Fibroblast of peridontal ligament (primary cell): ENCODE measurements around the gene ADAMTS10.
A peak's percentile ranks its signal among the peaks of the same experiment; 100 is the strongest.
"Not testable (repeated sequence)": the region's sequence is repeated elsewhere in the genome, so short reads cannot be mapped to it uniquely, and the experiment has no call there.

Experiments
- DNase-seq: peaks from one replicate; pipeline ENCODE4 v3.0.0-alpha.2; 2010; ENCODE audit errors: extremely low read depth

The ADAMTS10 gene

DNA sequence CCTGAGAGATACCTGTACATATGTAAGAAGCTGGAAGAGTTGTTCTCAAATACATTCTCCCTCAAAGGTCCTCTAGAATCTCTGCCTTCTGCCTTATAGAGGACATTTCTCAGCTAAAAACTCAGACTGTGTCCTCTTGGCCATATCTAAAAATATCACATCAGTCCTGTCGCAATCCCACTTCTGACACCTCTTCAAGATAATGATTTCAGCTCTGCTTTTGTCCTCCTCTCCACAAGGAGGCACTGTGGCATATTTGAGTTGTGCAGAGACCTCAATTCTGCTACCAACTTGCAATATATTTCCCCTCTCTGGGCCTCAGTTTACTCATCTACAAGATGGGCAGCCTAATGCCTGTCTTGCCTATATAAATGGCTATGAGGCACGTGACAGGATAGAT is 16.6 kb downstream of the ADAMTS10 start:
- DNase-seq, result no peak

GRCh38 chr19:8592231-8593009 is 18.1 kb downstream of the ADAMTS10 start:
- peak; percentile 51 for DNase-seq

GRCh38 chr19:8589177-8589714 is 21.3 kb downstream of the ADAMTS10 start:
- DNase-seq, result no peak

DNA sequence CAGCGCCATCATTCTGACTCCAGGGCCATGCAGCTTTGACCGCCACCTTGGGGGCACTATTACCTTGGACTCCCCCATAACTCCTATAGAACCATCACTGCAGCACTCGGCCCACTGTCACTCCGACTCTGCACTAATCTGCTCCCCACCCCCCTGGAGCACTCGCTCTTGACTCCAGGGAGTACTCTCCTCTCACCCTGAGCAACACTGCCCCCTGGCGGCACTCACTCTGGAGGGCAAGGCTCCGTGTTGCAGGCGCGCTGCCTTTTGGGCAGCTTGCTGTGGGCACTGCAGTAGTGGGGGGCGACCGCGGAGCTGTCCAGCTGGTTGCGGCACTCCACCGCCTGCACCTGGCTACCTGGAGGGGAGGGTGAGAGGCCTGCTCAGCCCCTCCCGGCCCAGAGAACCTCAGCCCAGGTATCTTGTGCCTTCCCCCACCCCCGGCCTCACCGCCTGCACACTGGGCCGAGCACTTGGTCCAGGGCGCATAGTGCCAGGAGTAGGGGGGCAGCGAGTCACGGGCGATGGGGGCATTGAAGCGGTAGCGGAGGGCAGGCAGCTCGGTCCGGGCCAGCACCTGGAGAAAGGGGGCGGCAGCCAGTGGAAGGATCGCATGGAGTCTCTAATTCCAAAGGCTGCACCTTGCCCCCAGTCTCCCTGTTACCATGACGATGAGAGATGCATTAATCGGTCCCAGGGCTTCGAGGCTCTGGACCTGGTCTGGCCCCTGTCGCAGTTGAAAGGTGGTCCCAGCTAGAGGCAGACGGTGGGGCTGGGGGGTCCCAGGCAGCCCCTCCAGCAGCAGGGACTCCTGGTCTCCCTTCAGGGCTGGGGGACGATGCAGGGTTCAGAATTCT is 24.4 kb downstream of the ADAMTS10 start:
- DNase-seq, result no peak

GRCh38 chr19:8584965-8585893 is 25.3 kb downstream of the ADAMTS10 start:
- DNase-seq, result no peak

DNA sequence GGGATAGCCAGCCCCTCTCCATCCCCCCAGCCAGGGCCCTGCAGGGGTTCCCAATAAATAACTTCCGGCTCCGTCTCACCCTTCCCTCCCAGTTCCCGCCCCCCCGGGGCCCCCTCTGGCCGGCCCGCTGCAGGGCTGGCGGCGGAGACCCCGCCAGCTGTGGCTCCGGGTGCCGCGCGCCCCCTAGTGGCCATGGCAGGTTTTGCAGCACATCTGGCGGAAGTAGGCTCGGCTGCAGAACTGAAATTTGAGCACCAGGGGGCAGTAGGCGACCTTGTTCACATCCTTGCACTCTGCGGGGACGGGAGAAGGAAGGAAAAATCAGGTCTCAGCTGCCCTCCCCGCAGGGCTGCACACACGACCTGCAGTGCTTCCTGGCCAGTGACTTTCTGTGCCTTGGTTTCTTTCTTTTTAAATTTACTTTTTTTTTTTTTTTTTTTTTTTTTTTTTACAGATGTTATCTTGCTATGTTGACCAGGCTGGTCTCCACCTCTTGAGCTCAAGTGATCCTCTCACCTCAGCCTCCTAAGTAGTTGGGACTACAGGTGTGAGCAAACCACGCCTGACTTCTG is 29.7 kb downstream of the ADAMTS10 start:
- DNase-seq, result peak; percentile 67

DNA sequence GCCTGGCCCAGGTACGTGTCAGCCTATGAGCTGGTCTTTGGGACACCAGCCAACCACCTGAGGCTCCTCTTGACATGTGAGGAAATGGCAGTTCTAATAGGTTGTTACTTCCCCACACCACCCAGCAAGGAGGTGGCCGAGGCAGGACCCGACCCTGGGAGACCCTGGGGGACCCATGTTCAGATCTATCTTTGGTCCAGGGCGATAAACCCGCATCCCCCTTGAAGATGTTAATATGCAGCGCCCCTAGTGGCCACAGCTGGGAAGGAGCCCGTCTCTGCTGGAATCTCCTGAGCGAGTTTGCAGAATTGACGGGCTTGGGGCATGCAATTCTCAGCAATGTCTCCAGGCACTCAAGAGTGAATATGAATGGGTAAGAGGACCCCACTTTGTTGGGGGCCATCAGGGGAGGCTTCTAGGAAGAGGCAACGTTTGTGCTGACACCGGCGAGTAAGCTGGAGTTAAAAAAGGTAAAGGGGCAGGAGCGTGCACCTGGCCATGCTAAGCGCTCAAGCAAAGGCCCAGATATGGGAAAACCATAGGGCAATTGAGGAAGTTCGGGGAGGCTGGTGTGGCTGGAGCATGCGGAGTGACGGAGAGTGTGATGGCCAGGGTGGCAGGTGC is 31.8 kb downstream of the ADAMTS10 start:
- DNase-seq, result peak; percentile 59

GRCh38 chr19:8577741-8578140 is 32.8 kb downstream of the ADAMTS10 start:
- DNase-seq, result no peak

DNA sequence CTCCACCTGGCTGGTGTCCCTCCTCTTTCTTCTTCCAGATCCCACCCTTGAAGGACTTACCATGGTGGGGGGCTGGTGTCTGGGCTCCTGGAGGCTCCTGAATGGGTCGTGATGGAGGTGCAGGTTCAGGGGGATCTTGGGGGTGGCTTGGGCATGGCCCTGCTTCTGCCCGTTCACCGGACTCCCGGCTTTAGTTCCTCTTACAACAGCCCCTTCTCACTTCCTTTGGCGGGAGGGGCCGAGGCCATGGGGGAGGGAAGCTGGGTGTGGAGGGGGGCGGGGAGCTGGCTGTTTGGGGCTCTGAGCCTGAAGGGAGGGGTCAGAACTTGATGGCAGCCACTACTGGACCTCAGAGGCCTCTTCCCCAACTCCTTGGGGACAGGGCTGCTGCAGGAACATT is 33.3 kb downstream of the ADAMTS10 start, which contains the start of gene MYO1F:
Gene MYO1F, minus strand, starts transcription at position 196 of the 400 bp plus-strand sequence. Its CDS starts 133 bp downstream, at position 63.
- DNase-seq, result no peak

DNA sequence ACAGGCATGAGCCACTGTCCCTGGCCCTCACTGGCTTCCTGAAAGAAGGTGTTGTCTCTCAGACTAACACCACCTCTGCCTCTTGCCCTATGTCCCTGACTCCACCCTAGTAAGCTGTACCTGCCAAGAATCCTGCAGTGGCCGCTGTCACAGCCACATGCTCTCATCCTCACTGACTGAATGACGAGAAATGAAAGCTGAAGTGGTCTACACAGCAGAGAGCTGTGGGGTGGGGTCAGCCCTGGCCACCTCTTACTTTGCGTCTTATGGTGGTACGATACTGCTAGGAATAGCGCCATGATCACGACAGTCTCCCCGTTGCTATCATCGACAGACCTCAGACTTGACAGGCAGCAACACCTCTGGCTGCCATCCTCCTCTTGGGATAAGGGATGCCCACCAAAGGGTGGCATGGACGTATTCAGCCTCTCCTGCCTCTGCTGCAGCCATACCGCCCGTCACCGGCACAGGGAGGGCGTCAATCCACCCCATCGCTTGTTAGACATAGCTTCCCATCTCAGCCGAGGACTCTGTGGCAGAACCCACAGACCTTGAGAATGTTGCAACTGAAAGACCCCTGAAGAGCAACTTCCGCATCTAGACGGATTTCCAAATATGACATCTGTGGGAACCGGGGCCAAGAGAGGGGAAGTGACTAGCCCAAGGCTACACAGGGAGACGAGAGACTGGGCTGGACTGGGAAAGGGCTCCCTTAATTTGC is 34.1 kb downstream of the ADAMTS10 start:
- DNase-seq, result no peak

DNA sequence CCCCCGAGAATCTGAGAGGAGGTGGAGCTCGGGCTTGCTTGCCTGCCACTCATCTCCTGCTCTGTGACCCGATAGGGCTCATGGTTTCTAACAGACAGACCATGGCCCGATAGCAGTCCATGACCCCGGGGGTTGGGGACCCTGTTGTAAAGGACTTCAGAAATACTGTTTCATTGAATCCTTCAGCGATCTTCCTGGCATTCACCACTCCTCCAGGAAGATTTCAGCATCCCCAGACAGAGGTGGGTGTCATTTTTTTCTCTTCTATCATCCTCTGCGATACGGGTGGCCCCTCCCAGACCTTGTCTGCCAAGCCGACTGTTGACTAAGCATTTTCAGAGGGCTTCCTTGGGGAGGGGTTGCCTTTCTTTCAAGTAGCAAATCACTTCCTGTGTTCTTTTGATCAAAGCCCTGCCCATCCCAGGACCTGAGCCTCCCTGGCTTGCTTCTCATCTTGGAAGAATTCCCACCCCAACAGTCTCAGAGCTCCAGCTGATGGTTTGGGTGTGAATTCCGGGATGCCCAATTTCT is 35.0 kb downstream of the ADAMTS10 start:
- no peak for DNase-seq

DNA sequence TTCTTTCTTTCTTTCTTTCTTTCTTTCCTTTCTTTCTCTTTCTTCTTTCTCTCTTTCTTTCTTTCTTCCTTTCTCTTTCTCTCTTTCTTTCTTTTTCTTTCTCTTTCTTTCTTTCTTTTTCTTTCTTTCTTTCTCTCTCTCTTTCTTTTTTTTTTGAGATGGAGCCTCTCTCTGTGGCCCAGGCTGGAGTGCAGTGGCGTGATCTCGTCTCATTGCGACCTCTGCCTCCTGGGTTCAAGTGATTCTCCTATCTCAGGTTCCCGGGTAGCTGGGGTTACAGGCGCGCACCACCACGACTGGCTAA is 35.9 kb downstream of the ADAMTS10 start:
- not testable (repeated sequence) for DNase-seq

DNA sequence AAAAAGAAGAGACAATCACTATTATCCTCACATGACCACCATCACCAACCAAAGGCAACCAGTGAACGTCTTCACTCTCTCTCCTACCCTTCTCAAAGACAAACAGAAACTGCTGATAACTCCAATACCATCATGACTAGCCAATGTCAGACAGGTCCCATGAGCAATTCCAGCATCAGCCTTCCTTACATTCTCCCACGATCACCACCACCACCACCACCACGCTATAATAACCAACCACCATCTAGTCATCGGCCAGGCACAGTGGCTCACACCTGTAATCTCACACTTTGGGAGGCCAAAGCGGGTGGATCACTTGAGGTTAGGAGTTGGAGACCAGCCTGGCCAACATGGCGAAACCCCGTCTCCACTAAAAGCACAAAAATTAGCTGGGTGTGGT is 37.2 kb downstream of the ADAMTS10 start:
- DNase-seq, result no peak

DNA sequence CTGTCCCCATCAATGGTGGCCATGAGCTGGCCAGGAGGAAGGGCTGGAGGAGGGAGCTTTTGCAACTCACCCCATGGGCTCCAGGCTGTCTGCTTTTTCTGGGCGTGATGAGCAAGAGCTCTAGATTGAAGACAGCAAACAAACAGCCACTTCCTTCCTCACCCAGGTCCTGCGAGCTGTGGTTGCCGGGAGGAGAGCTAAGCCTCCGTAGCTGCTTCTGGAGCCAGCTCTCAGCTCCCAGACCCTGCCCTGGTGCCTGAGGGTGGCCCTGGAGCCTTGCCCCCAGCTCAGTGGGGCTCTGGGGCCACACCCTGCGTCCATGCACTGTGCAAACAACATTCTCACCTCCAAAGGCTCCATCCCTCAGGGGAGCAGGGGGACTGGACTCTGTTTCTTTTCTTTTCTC is 39.5 kb downstream of the ADAMTS10 start:
- DNase-seq, result no peak

DNA sequence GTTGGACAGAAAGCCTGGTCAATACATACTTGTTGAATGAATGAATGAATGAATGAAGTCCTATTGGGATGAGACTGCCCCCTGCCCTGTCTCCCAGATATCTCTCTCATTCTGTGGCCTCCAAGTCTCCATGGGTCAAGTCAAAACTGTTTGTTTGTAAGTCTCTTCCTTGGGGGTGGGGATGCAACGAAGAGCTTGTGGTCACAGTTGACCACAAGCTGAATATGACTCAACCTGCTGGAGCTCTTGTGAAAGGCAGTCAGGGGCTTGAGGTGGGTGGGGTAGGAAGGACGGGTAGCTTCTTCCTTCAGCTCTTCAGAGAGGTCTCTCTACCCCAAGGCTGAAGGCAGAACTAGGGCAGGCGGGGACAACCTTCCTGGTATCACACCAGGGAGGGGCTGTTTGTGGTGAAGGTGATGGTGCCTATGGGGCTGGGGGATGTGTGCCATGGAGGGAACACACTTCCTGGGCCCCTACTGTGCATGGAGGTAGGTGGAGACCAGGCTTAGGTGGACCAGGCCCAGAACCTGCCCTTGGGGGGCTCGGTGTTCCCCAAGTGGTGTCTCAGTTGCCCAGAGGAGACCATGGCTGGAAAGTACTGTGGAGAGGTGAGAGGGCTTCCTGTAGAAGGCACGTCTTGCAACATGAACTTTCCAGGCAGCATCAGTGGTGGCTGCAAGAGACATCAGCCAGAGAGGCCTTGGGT is 41.3 kb downstream of the ADAMTS10 start:
- peak; percentile 87 for DNase-seq

DNA sequence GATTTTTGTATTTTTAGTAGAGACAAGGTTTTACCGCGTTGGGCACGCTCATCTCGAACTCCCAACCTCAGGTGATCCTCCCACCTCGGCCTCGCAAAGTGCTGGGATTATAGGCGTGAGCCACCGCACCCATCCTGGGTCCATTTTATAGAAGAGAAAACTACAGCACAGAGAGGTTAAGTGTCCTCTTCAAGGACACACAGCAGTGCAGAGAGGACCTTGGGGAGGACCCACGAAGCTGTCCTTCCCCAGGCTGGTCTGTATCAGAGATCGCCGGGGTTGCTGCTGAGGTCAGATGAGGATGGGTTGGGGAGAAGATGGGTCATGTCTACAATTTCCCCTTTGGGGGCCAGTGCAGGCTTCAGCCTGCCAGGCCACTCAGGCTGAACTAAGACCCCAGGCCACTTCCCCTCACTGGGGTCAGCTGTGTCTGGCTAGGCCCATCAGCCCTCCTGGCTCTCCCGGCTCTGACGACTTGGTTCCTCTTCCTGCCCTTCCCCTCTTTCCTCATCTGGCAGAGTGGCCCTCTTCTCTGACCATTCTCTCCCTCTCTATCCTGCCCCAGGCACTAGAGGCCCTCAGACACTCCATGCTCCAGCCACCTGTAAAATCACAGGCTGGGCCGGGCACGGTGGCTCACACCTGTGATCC is 42.9 kb downstream of the ADAMTS10 start:
- no peak for DNase-seq

DNA sequence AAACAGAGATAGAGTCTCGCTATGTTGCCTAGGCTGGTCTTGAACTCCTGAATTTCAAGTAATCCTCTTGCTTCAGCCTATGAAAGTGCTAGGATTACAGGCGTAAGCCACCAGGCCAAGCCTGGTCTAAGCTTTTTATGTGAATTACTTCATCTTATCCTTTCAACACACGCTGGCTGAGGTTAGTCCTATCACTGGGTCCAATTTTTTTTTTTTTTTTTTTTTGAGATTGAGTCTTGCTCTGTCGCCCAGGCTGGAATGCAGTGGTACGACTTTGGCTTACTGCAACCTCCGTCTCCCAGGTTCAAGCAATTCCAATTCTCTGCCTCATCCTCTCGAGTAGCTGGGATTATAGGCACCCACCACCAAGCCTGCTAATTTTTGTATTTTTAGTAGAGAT is 43.7 kb downstream of the ADAMTS10 start:
- DNase-seq, result peak; percentile 16

DNA sequence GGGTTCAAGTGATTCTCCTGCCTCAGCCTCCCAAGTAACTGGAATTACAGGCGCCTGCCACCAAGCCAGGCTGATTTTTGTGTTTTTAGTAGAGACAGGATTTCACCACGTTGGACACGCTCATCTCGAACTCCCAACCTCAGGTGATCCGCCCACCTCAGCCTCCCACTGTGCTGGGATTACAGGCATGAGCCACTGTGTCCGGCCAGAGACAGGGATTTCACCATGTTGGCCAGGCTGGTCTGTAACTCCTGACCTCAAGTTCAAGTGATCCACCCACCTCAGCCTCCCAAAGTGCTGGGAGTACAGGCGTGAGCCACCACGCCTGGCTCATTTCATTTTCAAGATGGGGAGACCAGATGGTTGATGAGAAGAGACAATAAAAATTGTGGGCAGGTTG is 45.6 kb downstream of the ADAMTS10 start:
- DNase-seq, result not testable (repeated sequence)
